Liver (tissue), 9 donors: ENCODE measurements around the gene TRMT1L. TPM values are rescaled to one million over a fixed set of nuclear protein-coding genes. Genes with fewer than 3 reads are reported as not detected.

Experiments used
- DNase-seq: peaks from one replicate; pipeline ENCODE4 v3.0.0-alpha.2; 2017; ENCODE audit warnings: low spot score
- H3K27ac ChIP-seq, 2 donors: one replicate each; pipeline ENCODE4 v1.7.0; 2013; ENCODE audit warnings: inconsistent platforms in 2 of 2, low read length in 2 of 2, control low read depth in 1 of 2, low read depth in 1 of 2, mild to moderate bottlenecking in 1 of 2
- H3K27me3 ChIP-seq, 4 donors: one replicate each; pipeline versions ENCODE4 v1.6.1 to v1.7.0; 2013; ENCODE audit warnings: low read length in 3 of 4, inconsistent platforms in 1 of 4, mild to moderate bottlenecking in 1 of 4, moderate library complexity in 1 of 4; ENCODE audit not compliant: control insufficient read depth in 4 of 4, insufficient read depth in 4 of 4
- H3K36me3 ChIP-seq, 4 donors: one replicate each; pipeline versions ENCODE4 v1.6.1 to v1.7.0; 2013; ENCODE audit warnings: low read length in 3 of 4, mild to moderate bottlenecking in 3 of 4, low read depth in 1 of 4, moderate library complexity in 1 of 4; ENCODE audit not compliant: control insufficient read depth in 4 of 4, insufficient read depth in 3 of 4
- H3K4me1 ChIP-seq, 4 donors: one replicate each; pipeline versions ENCODE4 v1.6.1 to v1.7.0; 2013; ENCODE audit warnings: low read length in 3 of 4, mild to moderate bottlenecking in 3 of 4, moderate library complexity in 1 of 4; ENCODE audit not compliant: control insufficient read depth in 4 of 4, insufficient read depth in 4 of 4
- H3K4me3 ChIP-seq, 3 donors: one replicate each; pipeline versions ENCODE4 v1.6.1 to v1.7.0; 2013; ENCODE audit warnings: low read length in 3 of 3, control low read depth in 1 of 3, low read depth in 1 of 3, mild to moderate bottlenecking in 1 of 3
- H3K9ac ChIP-seq, 2 donors: one replicate each; pipeline ENCODE4 v1.7.0; 2013; ENCODE audit warnings: low read length in 2 of 2, mild to moderate bottlenecking in 2 of 2, moderate library complexity in 2 of 2, control low read depth in 1 of 2, low read depth in 1 of 2
- H3K9me3 ChIP-seq, 4 donors: one replicate each; pipeline versions ENCODE4 v1.6.1 to v1.7.0; 2013; ENCODE audit warnings: low read length in 3 of 4; ENCODE audit not compliant: control insufficient read depth in 4 of 4
- ATF3 ChIP-seq: IDR thresholded peaks from 2 replicates; pipeline ENCODE4 v1.6.1; 2016; ENCODE audit warnings: antibody characterized with exemption
- CTCF ChIP-seq: fragments of 150-350 bp; IDR thresholded peaks from 2 replicates; pipeline ENCODE4 v1.5.1; 2017; ENCODE audit warnings: improper control_type of control experiment, low read depth, low read length; ENCODE audit not compliant: missing input control
- EGR1 ChIP-seq, 2 donors: IDR thresholded peaks; 2 replicates each; pipeline ENCODE4 v1.6.1; 2016 to 2018; ENCODE audit warnings: antibody characterized with exemption in 2 of 2, low read depth in 2 of 2
- FOXA1 ChIP-seq: IDR thresholded peaks from 2 replicates; pipeline ENCODE4 v1.6.1; 2016; ENCODE audit warnings: antibody characterized with exemption
- FOXA2 ChIP-seq: IDR thresholded peaks from 2 replicates; pipeline ENCODE4 v1.6.1; 2016; ENCODE audit warnings: antibody characterized with exemption
- GABPA ChIP-seq, 2 donors: IDR thresholded peaks in 1 of 2; conservative IDR thresholded peaks in 1 of 2; 2 replicates each; pipeline ENCODE4 v1.6.1; 2016; ENCODE audit warnings: antibody characterized with exemption in 2 of 2, mild to moderate bottlenecking in 1 of 2, moderate library complexity in 1 of 2
- HNF4A ChIP-seq, 2 donors: conservative IDR thresholded peaks; 2 replicates each; pipeline ENCODE4 v1.6.1; 2016; ENCODE audit warnings: antibody characterized with exemption in 2 of 2, mild to moderate bottlenecking in 2 of 2
- HNF4G ChIP-seq: IDR thresholded peaks from 2 replicates; pipeline ENCODE4 v1.6.1; 2016; ENCODE audit warnings: antibody characterized with exemption
- JUND ChIP-seq, 2 donors: IDR thresholded peaks; 2 replicates each; pipeline ENCODE4 v1.6.1; 2016; ENCODE audit warnings: antibody characterized with exemption in 2 of 2
- MAX ChIP-seq: IDR thresholded peaks from 2 replicates; pipeline ENCODE4 v1.6.1; 2016; ENCODE audit warnings: antibody characterized with exemption
- NR2F2 ChIP-seq: IDR thresholded peaks from 2 replicates; pipeline ENCODE4 v1.6.1; 2016; ENCODE audit warnings: antibody characterized with exemption
- RAD21 ChIP-seq, 2 donors: IDR thresholded peaks; 2 replicates each; pipeline ENCODE4 v1.6.1; 2016; ENCODE audit warnings: antibody characterized with exemption in 2 of 2, mild to moderate bottlenecking in 2 of 2
- RXRA ChIP-seq, 2 donors: IDR thresholded peaks; 2 replicates each; pipeline ENCODE4 v1.6.1; 2017 to 2018; ENCODE audit warnings: antibody characterized with exemption in 2 of 2, mild to moderate bottlenecking in 1 of 2
- SP1 ChIP-seq: IDR thresholded peaks from 2 replicates; pipeline ENCODE4 v1.6.1; 2018; ENCODE audit warnings: antibody characterized with exemption, mild to moderate bottlenecking
- TAF1 ChIP-seq: conservative IDR thresholded peaks from 2 replicates; pipeline ENCODE4 v1.6.1; 2016; ENCODE audit warnings: antibody characterized with exemption, mild to moderate bottlenecking
- YY1 ChIP-seq: IDR thresholded peaks from 2 replicates; pipeline ENCODE4 v1.6.1; 2016; ENCODE audit warnings: antibody characterized with exemption, mild to moderate bottlenecking
- ZBTB33 ChIP-seq: IDR thresholded peaks from 2 replicates; pipeline ENCODE4 v1.6.1; 2016; ENCODE audit warnings: antibody characterized with exemption
- WGBS: extraction: QIAGEN DNeasy Blood & Tissue Kit; methylation state at CpG from one replicate; pipeline ENCODE4 v1.1.7; 2013; 5-methylcytosine and 5-hydroxymethylcytosine counted together
- polyA plus RNA-seq, 2 donors: library from polyadenylated mRNA; stranded (reverse) in 1 of 2; unstranded in 1 of 2; fragments of 200-250 nt in 1 of 2; fragments of >200 nt in 1 of 2; fragmentation: Nextera tagmentation in 1 of 2; extraction: Ambion mirVana in 1 of 2; gene quantifications; one replicate each; pipeline versions ENCODE4 v1.2.1 to v1.2.3, GENCODE V29; 2013 to 2015
- total RNA-seq, 2 donors: library from RNA; depleted of rRNA; stranded (reverse); fragments of >200 nt; gene quantifications; one replicate each; pipeline ENCODE4 v1.2.3, GENCODE V29; 2014
- donor health status: healthy.
- donor health status: healthy.
- donor health status: healthy.
- donor health status: healthy.
- donor health status: healthy.

TRMT1L gene
- total and polyA plus RNA-seq, 4 donors = 4.3 to 33.9 (median 9.9) TPM

GRCh38 chr1:185155600-185156287, 1.0 kb downstream of the TRMT1L start:
- H3K36me3 ChIP-seq = peaks cover 0 to under 1% (median under 1%) of the 10 kb centered on the region in 4 donors
- peak overlapping the region; percentile 93 to 99 for H3K27ac ChIP-seq
- H3K27me3 ChIP-seq = no peaks in the 10 kb centered on the region
- H3K9ac ChIP-seq = peak overlapping the region; percentile 86 to 94
- 16% methylated on average over 11 of the region's 11 CpGs for WGBS
- peaks cover 0 to 25% (median 20%) of the 10 kb centered on the region in 4 donors for H3K4me1 ChIP-seq
- TF ChIP-seq HNF4A (conservative IDR thresholded peaks at IDR 0.05) = no peak
- TF ChIP-seq YY1 = no peak
- TF ChIP-seq ATF3 = no peak
- no peak for TF ChIP-seq HNF4G
- TF ChIP-seq EGR1 (IDR thresholded peaks at IDR 0.05; ENCODE audit: low read depth in 2 of 2) = no peak
- no peak for TF ChIP-seq RAD21 (IDR thresholded peaks at IDR 0.05)
- no peaks in the 10 kb centered on the region for H3K9me3 ChIP-seq
- peak overlapping the region; percentile 79 to 96 (median 82) for H3K4me3 ChIP-seq
- no peak for DNase-seq

GRCh38 chr1:185154912-185155513, 1.7 kb downstream of the TRMT1L start:
- Histone ChIP-seq H3K27ac (no peak overlapping the region), H3K27me3 (no peaks in the 10 kb centered on the region), H3K4me1 (peaks cover 0 to 25% (median 20%) of the 10 kb centered on the region in 4 donors), H3K36me3 (peaks cover 0 to 7% (median 3%) of the 10 kb centered on the region in 4 donors), H3K4me3 (peak overlapping the region in 1 of 3 donors; percentile 15), H3K9ac (no peak overlapping the region), H3K9me3 (no peaks in the 10 kb centered on the region)
- TF ChIP-seq SP1 (no peak), GABPA (IDR thresholded peaks at IDR 0.05 in 1 of 2, conservative IDR thresholded peaks at IDR 0.05 in 1 of 2) (no peak), TAF1 (no peak), ATF3 (no peak), RXRA (IDR thresholded peaks at IDR 0.05) (no peak), RAD21 (IDR thresholded peaks at IDR 0.05) (no peak), YY1 (no peak), MAX (no peak), CTCF (no peak), NR2F2 (no peak), HNF4A (conservative IDR thresholded peaks at IDR 0.05) (no peak), FOXA1 (no peak), ZBTB33 (no peak), FOXA2 (no peak), EGR1 (IDR thresholded peaks at IDR 0.05; ENCODE audit: low read depth in 2 of 2) (no peak), JUND (IDR thresholded peaks at IDR 0.05) (no peak)
- WGBS = 44% methylated on average over 2 of the region's 2 CpGs
- no peak for DNase-seq
